ENCODE measurements around the gene CELA3A. TPM values are rescaled to one million over a fixed set of nuclear protein-coding genes. Genes with fewer than 3 reads are reported as not detected.
"Not testable (repeated sequence)": the region's sequence is repeated elsewhere in the genome, so short reads cannot be mapped to it uniquely, and the experiment has no call there.

CELA3A gene
- polyA plus RNA-seq, 1 donor (not counting 4 experiments of a cell fraction or from before 2014, with no cell fraction given): not detected

GRCh38 chr1:22012752-22013151 lies 11.3 kb downstream of the CELA3A start:
- FAIRE-seq; H2AFZ ChIP-seq (ENCODE audit: control insufficient read depth, low read length); H3K9ac ChIP-seq (ENCODE audit: control insufficient read depth, extremely low read depth, insufficient read depth, low read length); dilution Hi-C loops (cut with MboI; ENCODE audit: extremely low pct_ligation_motif_present, low sequenced_read_pairs); H3K4me2 ChIP-seq (ENCODE audit: control insufficient read depth, extremely low read depth, insufficient read depth, low read depth, low read length); H3K9me1 ChIP-seq (ENCODE audit: control insufficient read depth, extremely low read depth, insufficient read depth, low read length); H3K27me3 ChIP-seq (ENCODE audit: control insufficient read depth, extremely low read depth, insufficient read depth, low read length); H3K36me3 ChIP-seq (ENCODE audit: control insufficient read depth in 2 of 2, extremely low read depth in 1 of 2, insufficient read depth in 2 of 2, low read length in 2 of 2); H3K4me3 ChIP-seq (ENCODE audit: control insufficient read depth in 2 of 3, extremely low read depth in 1 of 3, insufficient read depth in 2 of 3, low read depth in 1 of 3, low read length in 3 of 3); H4K20me1 ChIP-seq (ENCODE audit: control insufficient read depth, extremely low read depth, insufficient read depth, low read length); H3K27ac ChIP-seq (ENCODE audit: control insufficient read depth, insufficient read depth, low read length); H3K79me2 ChIP-seq (ENCODE audit: control insufficient read depth, insufficient read depth, low read length); DNase-seq (ENCODE audit: low read depth, low spot score); H3K9me3 ChIP-seq (ENCODE audit: control insufficient read depth, low read depth, low read length); H3K4me1 ChIP-seq (ENCODE audit: control insufficient read depth, extremely low read depth, insufficient read depth, low read length): not testable (repeated sequence)

GRCh38 chr1:22014575-22015206 lies 13.2 kb downstream of the CELA3A start:
- H3K9me1 ChIP-seq (ENCODE audit: control insufficient read depth, extremely low read depth, insufficient read depth, low read length); H3K27ac ChIP-seq (ENCODE audit: control insufficient read depth, insufficient read depth, low read length); H3K9me3 ChIP-seq (ENCODE audit: control insufficient read depth, low read depth, low read length); FAIRE-seq; H4K20me1 ChIP-seq (ENCODE audit: control insufficient read depth, extremely low read depth, insufficient read depth, low read length); H3K79me2 ChIP-seq (ENCODE audit: control insufficient read depth, insufficient read depth, low read length); DNase-seq (ENCODE audit: low read depth, low spot score); H3K36me3 ChIP-seq (ENCODE audit: control insufficient read depth in 2 of 2, extremely low read depth in 1 of 2, insufficient read depth in 2 of 2, low read length in 2 of 2); dilution Hi-C loops (cut with MboI; ENCODE audit: extremely low pct_ligation_motif_present, low sequenced_read_pairs); H2AFZ ChIP-seq (ENCODE audit: control insufficient read depth, low read length); H3K4me2 ChIP-seq (ENCODE audit: control insufficient read depth, extremely low read depth, insufficient read depth, low read depth, low read length); H3K9ac ChIP-seq (ENCODE audit: control insufficient read depth, extremely low read depth, insufficient read depth, low read length); H3K27me3 ChIP-seq (ENCODE audit: control insufficient read depth, extremely low read depth, insufficient read depth, low read length); H3K4me3 ChIP-seq (ENCODE audit: control insufficient read depth in 2 of 3, extremely low read depth in 1 of 3, insufficient read depth in 2 of 3, low read depth in 1 of 3, low read length in 3 of 3): not testable (repeated sequence)
- peaks cover 13% of the 10 kb centered on the region for H3K4me1 ChIP-seq (ENCODE audit: control insufficient read depth, extremely low read depth, insufficient read depth, low read length)

DNA sequence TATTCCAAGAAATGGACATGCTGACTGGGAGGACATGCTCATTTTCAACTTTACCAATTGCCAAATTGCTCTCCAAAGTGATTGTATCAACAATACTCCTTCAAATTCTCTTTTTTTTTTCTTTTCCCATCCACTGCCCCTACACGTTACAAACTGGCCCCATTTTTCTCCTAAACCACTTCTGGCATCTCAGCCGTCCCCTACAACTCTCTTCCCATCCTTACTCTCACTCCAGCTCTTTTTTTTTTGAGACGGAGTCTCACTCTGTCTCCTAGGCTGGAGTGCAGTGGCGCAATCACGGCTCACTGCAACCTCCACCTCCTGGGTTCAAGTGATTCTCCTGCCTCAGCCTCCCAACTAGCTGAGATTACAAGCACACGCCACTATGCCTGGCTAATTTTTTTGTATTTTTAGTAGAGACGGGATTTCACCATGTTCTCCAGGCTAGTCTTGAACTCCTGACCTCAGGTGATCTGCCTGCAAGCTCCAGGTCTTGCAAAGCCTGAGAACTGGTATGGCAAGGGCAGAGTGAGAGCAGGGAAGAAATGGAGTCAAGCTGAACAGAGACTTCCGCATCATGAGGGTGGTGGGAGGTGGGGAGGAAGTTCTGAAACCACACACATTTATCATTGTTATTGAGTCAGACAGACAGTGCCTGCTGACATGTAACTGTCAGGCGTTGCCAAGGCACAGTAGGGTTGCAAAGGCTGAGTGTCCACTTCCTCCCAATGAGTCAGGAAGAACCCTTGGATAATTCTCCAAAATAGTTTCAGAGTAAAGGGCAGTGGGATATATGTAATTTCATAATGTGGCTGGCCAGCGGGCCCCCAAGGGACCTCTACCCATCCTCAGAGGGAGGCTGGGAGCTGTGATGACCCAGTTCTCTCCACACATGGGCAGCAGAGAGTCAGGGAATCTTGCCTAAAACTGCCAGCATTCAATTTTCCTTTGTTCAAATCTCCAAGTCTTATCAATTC lies 17.4 kb downstream of the CELA3A start:
- no peaks in the 10 kb centered on the region for H3K36me3 ChIP-seq (ENCODE audit: control insufficient read depth in 2 of 2, extremely low read depth in 1 of 2, insufficient read depth in 2 of 2, low read length in 2 of 2)
- H3K27me3 ChIP-seq (ENCODE audit: control insufficient read depth, extremely low read depth, insufficient read depth, low read length): no peaks in the 10 kb centered on the region
- H2AFZ ChIP-seq (ENCODE audit: control insufficient read depth, low read length): peak overlapping the region; percentile 1
- H3K9ac ChIP-seq (ENCODE audit: control insufficient read depth, extremely low read depth, insufficient read depth, low read length): peak overlapping the region; percentile 38
- peaks cover 2% of the 10 kb centered on the region for H3K9me1 ChIP-seq (ENCODE audit: control insufficient read depth, extremely low read depth, insufficient read depth, low read length)
- peak overlapping the region; percentile 72 for H3K27ac ChIP-seq (ENCODE audit: control insufficient read depth, insufficient read depth, low read length)
- H3K4me3 ChIP-seq (ENCODE audit: control insufficient read depth in 2 of 3, extremely low read depth in 1 of 3, insufficient read depth in 2 of 3, low read depth in 1 of 3, low read length in 3 of 3): no peak overlapping the region
- no peaks in the 10 kb centered on the region for H3K9me3 ChIP-seq (ENCODE audit: control insufficient read depth, low read depth, low read length)
- H3K4me2 ChIP-seq (ENCODE audit: control insufficient read depth, extremely low read depth, insufficient read depth, low read depth, low read length): peak overlapping the region; percentile 63
- no peaks in the 10 kb centered on the region for H4K20me1 ChIP-seq (ENCODE audit: control insufficient read depth, extremely low read depth, insufficient read depth, low read length)
- dilution Hi-C loops (cut with MboI; ENCODE audit: extremely low pct_ligation_motif_present, low sequenced_read_pairs): no loop called here
- H3K79me2 ChIP-seq (ENCODE audit: control insufficient read depth, insufficient read depth, low read length): no peaks in the 10 kb centered on the region
- FAIRE-seq (peak; percentile 93), DNase-seq (ENCODE audit: low read depth, low spot score) (no peak)
- no peak for TF ChIP-seq EZH2 (IDR thresholded peaks at IDR 0.05; ENCODE audit: low read length)
- TF ChIP-seq, protein P1, sequence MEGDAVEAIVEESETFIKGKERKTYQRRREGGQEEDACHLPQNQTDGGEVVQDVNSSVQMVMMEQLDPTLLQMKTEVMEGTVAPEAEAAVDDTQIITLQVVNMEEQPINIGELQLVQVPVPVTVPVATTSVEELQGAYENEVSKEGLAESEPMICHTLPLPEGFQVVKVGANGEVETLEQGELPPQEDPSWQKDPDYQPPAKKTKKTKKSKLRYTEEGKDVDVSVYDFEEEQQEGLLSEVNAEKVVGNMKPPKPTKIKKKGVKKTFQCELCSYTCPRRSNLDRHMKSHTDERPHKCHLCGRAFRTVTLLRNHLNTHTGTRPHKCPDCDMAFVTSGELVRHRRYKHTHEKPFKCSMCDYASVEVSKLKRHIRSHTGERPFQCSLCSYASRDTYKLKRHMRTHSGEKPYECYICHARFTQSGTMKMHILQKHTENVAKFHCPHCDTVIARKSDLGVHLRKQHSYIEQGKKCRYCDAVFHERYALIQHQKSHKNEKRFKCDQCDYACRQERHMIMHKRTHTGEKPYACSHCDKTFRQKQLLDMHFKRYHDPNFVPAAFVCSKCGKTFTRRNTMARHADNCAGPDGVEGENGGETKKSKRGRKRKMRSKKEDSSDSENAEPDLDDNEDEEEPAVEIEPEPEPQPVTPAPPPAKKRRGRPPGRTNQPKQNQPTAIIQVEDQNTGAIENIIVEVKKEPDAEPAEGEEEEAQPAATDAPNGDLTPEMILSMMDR (optimal IDR thresholded peaks at IDR 0.05 in 1 of 3, IDR thresholded peaks at IDR 0.05 in 1 of 3, conservative IDR thresholded peaks at IDR 0.05 in 1 of 3; ENCODE audit: extremely low read depth in 1 of 3, insufficient read depth in 2 of 3, low read length in 3 of 3): peak; percentile 25 to 33 (median 29)
- H3K4me1 ChIP-seq (ENCODE audit: control insufficient read depth, extremely low read depth, insufficient read depth, low read length): peaks cover 13% of the 10 kb centered on the region

Measured in keratinocyte (primary cell).